Measurements from ENCODE around the gene SKAP2.

SKAP2 gene

DNA sequence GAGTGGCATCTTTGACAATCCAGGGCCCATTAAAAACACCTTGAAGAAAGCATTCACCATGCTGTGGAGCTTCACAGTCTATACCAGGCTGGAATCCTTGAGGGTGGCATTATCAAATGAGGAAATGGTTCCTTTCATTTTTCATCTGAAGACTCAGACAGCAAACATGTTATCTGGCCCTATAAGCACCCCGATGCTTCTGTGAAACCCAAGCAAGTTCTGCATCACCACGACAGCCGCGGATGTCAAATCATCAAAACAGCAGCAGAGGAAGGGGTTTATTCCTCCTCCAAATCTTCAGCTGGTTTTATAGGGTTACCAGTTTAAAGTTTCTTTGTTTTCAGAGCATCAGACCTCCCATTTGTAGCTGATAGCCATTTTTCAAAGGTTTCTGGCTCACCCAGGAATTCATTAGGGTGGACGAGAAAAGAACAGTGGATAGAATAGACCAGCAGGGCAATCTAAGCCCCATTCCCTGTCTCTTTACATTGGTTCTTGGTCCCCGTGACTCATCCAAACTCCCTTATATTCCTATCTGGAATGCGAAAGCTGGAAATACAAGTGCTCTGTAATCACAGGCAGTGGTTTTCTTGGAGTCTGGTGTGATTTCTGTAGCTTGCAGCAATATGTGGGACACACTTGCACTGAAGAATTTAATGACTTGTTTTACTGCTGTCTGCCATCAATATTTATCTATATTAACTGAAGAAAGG is 217.9 kb downstream of the SKAP2 start:
- POLR2A ChIA-PET, result no interaction called here
- no peak for DNase-seq (ENCODE audit: low read depth, low spot score)
- CTCF ChIA-PET, result no interaction called here
- H3K4me3 ChIP-seq (ENCODE audit: low read depth, low read length), result no peak overlapping the region
- TF ChIP-seq, protein P1, sequence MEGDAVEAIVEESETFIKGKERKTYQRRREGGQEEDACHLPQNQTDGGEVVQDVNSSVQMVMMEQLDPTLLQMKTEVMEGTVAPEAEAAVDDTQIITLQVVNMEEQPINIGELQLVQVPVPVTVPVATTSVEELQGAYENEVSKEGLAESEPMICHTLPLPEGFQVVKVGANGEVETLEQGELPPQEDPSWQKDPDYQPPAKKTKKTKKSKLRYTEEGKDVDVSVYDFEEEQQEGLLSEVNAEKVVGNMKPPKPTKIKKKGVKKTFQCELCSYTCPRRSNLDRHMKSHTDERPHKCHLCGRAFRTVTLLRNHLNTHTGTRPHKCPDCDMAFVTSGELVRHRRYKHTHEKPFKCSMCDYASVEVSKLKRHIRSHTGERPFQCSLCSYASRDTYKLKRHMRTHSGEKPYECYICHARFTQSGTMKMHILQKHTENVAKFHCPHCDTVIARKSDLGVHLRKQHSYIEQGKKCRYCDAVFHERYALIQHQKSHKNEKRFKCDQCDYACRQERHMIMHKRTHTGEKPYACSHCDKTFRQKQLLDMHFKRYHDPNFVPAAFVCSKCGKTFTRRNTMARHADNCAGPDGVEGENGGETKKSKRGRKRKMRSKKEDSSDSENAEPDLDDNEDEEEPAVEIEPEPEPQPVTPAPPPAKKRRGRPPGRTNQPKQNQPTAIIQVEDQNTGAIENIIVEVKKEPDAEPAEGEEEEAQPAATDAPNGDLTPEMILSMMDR (IDR thresholded peaks at IDR 0.05; ENCODE audit: insufficient read depth, low read length, missing control alignments), result no peak

DNA sequence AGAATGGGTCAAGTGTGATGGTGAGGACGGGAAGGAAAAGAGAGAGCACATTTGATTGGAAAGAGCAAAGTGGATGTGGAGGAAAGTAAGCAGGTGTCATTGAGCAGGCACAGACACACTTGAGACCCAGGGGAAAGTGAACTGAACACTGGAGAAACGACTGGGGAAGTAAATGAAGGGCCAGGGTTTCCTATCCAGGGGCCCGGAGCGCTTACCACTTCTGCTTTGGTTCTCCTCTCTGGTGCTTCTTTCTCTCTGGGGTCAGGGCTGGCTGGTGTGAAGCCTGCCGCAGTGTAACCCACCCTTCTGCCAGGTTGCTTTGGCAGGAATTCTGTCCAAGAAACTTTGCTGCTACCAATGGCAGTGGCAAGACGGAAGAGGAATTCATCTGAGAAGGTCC is 219.3 kb downstream of the SKAP2 start:
- TF ChIP-seq, protein P1 (IDR thresholded peaks at IDR 0.05; ENCODE audit: insufficient read depth, low read length, missing control alignments), result no peak
- no peak for DNase-seq (ENCODE audit: low read depth, low spot score)
- ChIA-PET CTCF (no interaction called here), POLR2A (no interaction called here)
- H3K4me3 ChIP-seq (ENCODE audit: low read depth, low read length), result no peak overlapping the region

DNA sequence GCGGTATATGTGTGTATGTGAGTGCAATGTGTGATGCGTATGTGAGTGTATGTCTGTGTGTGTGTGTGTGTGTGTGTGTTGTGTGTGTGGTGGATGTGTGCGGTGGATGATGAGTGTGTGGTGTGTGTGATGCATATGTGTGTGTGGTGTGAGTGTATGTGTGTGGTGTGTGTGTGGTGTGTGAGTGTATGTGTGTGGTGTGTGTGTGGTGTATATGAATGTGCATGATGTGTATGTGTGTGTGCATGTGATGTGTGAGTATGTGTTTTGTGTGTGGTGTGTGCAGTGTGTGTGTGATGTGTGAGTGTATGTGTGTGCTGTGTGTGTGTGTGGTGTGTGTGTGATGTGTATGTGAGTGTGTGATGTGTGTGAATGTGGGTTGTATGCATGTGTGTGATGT is 222.0 kb downstream of the SKAP2 start:
- no peak overlapping the region for H3K4me3 ChIP-seq (ENCODE audit: low read depth, low read length)
- ChIA-PET POLR2A (no interaction called here), CTCF (no interaction called here)
- TF ChIP-seq, protein P1 (IDR thresholded peaks at IDR 0.05; ENCODE audit: insufficient read depth, low read length, missing control alignments), result no peak
- DNase-seq (ENCODE audit: low read depth, low spot score), result no peak

DNA sequence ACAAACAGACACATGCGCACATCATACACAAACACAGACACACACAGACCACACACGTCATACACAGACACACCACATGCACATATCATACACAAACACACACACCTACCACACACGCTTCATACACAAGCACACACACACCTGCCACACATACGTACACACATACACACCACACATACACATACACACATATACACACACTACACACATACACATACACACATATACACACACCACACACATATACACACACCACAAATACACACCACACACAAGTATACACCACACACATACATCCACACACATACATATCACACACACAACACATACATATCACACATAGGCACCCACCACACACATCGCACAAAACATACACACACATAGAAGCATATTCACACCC is 224.7 kb downstream of the SKAP2 start:
- TF ChIP-seq, protein P1 (IDR thresholded peaks at IDR 0.05; ENCODE audit: insufficient read depth, low read length, missing control alignments), result no peak
- ChIA-PET CTCF (no interaction called here), POLR2A (no interaction called here)
- DNase-seq (ENCODE audit: low read depth, low spot score), result no peak
- H3K4me3 ChIP-seq (ENCODE audit: low read depth, low read length), result no peak overlapping the region

DNA sequence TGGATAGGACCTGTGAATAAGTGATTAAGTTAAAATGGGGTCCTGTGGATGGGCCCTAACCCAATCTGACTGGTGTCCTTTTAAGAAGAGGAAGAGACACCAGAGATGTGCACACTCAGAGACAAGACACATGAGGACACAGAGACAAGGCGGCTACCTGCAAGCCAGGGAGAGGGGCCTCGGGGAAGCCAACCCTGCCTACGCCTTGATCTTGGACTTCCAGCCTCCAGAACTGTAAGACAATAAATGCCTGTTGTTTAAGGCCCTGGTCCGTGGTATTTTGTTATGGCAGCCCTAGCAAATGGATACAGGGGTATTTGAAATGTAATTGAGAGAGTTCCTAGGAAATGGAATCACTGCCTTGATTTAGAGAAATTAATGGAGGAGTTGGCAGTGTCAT is 225.3 kb downstream of the SKAP2 start:
- H3K4me3 ChIP-seq (ENCODE audit: low read depth, low read length), result no peak overlapping the region
- TF ChIP-seq, protein P1 (IDR thresholded peaks at IDR 0.05; ENCODE audit: insufficient read depth, low read length, missing control alignments), result no peak
- no peak for DNase-seq (ENCODE audit: low read depth, low spot score)
- POLR2A ChIA-PET, result no interaction called here
- CTCF ChIA-PET, result no interaction called here

DNA sequence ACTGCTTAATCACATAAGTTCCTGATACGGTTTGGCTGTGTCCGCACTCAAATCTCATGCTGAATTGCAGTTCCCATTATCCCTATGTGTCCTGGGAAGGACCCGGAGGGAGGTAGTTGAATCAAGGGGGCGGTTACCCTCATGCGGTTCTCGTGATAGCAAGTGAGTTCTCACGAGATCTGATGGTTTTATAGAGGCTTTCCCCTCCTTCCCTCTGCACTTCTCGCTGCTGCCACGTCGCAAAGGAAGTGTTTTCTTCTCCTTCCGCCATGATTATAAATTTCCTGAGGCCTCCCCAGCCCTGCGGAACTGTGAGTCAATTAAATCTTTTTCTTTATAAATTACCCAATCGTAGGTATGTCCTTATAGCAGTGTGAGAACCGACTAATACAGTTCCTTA is 226.2 kb downstream of the SKAP2 start:
- no peak overlapping the region for H3K4me3 ChIP-seq (ENCODE audit: low read depth, low read length)
- POLR2A ChIA-PET, result no interaction called here
- TF ChIP-seq, protein P1 (IDR thresholded peaks at IDR 0.05; ENCODE audit: insufficient read depth, low read length, missing control alignments), result no peak
- CTCF ChIA-PET, result no interaction called here
- no peak for DNase-seq (ENCODE audit: low read depth, low spot score)
